Endothelial cell of umbilical vein (primary cell): ENCODE results near the gene PARD3B.

Source experiments
- MYC ChIP-seq: IDR thresholded peaks from one replicate; pipeline ENCODE4 v1.6.1; 2011; ENCODE audit warnings: mild to moderate bottlenecking, low read depth, low read length
- TF ChIP-seq, protein P1 (sequence below), 2 donors: IDR thresholded peaks; 1 replicate in 1 of 2; 2 replicates in 1 of 2; pipeline ENCODE4 v1.5.1; 2011; ENCODE audit warnings: low read length in 2 of 2, mild to moderate bottlenecking in 2 of 2, moderate library complexity in 2 of 2, control low read depth in 1 of 2, inconsistent platforms in 1 of 2, low read depth in 1 of 2; ENCODE audit not compliant: insufficient read depth in 1 of 2; ENCODE audit errors: extremely low read depth in 1 of 2

- TF ChIP-seq, protein P1, sequence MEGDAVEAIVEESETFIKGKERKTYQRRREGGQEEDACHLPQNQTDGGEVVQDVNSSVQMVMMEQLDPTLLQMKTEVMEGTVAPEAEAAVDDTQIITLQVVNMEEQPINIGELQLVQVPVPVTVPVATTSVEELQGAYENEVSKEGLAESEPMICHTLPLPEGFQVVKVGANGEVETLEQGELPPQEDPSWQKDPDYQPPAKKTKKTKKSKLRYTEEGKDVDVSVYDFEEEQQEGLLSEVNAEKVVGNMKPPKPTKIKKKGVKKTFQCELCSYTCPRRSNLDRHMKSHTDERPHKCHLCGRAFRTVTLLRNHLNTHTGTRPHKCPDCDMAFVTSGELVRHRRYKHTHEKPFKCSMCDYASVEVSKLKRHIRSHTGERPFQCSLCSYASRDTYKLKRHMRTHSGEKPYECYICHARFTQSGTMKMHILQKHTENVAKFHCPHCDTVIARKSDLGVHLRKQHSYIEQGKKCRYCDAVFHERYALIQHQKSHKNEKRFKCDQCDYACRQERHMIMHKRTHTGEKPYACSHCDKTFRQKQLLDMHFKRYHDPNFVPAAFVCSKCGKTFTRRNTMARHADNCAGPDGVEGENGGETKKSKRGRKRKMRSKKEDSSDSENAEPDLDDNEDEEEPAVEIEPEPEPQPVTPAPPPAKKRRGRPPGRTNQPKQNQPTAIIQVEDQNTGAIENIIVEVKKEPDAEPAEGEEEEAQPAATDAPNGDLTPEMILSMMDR (IDR thresholded peaks at IDR 0.05; ENCODE audit: extremely low read depth in 1 of 2, insufficient read depth in 1 of 2, low read depth in 1 of 2, low read length in 2 of 2) = no peak
- TF ChIP-seq MYC = no peak
These were observed 743.4 kb downstream of the PARD3B start for GRCh38 chr2:205288686-205289085.
